Activated CD4-positive, alpha-beta T cell treated with anti-CD3 and anti-CD28 coated beads, Interleukin-2, Interleukin-6, amounts not matched to agents 100 ng/mL and 50 ng/mL, durations not matched to agents 16 hours and 8 hours (primary cell): Measurements from ENCODE around the gene PGBD1.

Experiments
- DNase-seq: peaks from one replicate; pipeline ENCODE4 v3.0.0-alpha.2; 2020

Gene PGBD1

GRCh38 chr6:28335564-28336283, 54.4 kb downstream of the PGBD1 start, which contains the start of gene ZSCAN31:
TSS of gene ZSCAN31 (minus strand) at chr6:28336148. CDS start at chr6:28329683, 6,465 bp downstream.
- DNase-seq, result peak; percentile 84

- DNase-seq, result peak; percentile 12
Measured at GRCh38 chr6:28336284-28337120, 55.1 kb downstream of the PGBD1 start.

GRCh38 chr6:28337121-28337520, 55.7 kb downstream of the PGBD1 start:
- no peak for DNase-seq

DNA sequence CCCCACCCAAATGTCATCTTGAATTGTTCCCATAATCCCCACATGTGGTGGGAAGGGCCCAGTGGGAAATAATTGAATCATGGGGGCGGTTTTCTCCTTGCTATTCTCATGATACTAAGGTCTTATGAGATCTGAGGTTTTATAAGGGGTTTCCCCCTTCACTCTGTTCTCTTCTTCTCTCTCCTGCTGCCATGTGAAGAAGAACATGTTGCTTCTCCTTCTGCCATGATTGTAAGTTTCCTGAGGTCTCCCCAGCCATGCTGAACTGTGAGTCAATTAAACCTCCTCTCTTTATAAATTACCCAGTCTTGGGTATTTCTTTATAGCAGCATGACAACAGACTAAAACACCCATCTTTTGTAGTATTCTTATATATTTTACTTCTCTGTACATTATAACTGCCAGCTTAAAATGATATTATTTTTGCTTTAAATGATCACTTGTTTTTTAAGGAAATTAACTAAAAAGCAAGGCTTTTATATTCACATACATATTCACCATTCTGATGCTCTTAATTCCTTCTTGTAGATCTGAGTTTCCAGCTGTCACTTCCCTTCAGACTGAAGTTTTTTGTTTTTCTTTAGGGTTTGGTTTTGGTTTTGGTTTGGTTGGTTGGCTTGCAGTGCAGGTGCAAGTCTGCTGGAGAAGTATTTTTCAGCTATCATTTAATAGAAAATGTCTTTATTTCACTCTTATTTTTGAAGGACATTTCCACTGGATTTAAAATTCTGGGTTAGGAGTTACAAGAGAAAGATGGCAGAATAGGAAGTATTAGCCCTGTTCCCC, 59.1 kb downstream of the PGBD1 start:
- no peak for DNase-seq

DNA sequence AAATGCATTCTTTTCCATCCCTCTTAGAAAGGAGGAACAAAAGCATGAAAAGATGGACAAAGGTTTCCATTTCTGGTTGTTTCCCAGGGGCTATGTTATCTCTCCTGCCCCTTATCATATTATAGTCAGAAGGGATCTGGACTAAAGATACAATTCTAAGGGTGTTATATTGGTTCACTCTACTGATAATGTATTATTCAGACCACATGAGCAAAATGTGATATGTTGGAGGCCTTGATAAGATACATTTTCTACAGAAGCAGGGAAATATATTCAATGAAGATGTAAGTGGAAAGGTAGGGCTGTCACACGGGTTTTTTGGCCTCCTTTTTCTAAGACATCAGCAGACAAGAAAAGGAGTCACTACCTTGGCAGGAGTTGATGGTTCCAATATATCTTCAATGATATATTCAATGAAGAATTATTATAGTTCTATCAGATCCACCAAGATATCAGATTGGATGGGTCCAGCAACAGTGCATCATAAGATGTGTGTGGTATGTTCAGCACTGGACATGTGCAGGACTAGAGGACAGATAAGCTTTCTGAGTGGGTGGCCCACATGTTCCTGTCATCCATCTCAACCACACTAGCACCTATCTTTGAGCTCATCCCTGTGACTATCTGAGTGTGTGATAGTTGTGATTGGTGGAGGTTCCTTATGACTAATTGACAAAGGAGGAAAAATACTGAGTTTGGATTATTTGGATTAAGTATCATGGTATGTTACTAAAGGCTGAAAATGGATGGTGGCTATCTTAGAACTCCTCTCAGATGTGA, 62.7 kb downstream of the PGBD1 start:
- no peak for DNase-seq

DNA sequence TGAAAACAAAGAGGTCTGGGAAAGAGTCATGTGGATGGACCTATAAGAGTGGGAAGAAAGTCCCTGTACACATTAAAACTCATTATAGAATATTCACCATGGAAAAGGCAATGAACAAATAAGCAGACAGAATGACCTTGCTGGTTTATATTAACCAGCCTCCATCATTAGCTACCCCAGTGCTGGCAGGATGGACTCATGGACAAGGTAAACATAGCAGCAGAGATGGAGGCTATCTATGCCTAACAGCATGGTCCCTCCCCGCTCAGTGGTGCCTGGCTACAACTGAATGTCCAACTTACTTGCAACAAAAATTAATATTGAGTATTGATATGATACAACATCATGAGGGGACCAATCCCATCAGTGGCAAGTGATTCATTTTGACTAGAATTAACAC, 63.8 kb downstream of the PGBD1 start:
- DNase-seq, result no peak

GRCh38 chr6:28347119-28347518, 65.7 kb downstream of the PGBD1 start:
- no peak for DNase-seq

- no peak for DNase-seq
Measured at GRCh38 chr6:28349344-28349891, 68.0 kb downstream of the PGBD1 start.

GRCh38 chr6:28349892-28350737, 68.7 kb downstream of the PGBD1 start, which contains the start of gene ZKSCAN3:
TSS of gene ZKSCAN3 (plus strand) at chr6:28349947. CDS start at chr6:28359587, 9,640 bp downstream.
- DNase-seq, result peak; percentile 90

DNA sequence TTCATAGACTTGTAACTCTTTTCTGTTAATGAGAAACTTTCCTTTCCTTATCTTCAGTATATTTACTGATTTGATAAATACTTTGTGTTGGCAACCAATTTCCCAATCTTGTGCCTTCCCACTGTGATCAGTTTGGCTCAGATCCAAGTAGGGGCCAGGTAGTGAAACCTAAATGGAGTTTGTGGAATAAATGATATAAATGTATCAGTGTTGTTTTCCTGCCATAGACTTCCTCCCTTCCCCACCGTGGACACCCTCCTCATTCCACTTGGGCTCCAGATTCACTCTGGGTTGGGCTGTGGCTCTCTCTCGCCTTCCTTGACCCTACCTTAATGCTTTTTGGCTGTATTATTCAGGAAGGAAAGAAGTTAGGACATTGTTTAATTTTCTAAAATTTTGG, 69.7 kb downstream of the PGBD1 start:
- no peak for DNase-seq

DNA sequence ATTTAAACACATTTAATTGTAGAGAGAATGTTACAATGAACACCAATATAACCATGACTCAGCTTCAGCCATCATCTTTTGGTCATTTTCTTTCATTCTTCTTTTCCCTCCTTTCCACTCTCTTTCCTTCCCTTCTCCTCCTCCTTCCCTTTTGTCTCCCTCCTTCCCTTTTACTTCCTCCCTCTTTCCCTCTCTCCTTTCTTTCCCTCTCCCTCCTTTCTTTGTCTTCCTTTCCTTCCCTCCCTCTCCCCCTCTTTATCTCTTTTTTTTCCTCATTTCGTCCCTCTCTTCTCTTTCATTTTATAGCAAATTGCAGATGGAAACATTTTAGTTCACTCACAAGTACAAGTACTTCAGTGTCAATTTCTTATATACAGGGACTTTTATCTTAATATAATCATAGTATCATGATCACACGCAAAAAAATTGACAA, 70.1 kb downstream of the PGBD1 start:
- DNase-seq, result no peak
